Astrocyte of the cerebellum (primary cell): ENCODE data around the gene AMER3.

Source experiments
- DNase-seq: peaks from one replicate; pipeline ENCODE4 v3.0.0-alpha.2; 2011; ENCODE audit warnings: low read depth
- H3K4me3 ChIP-seq: 2 replicates; pipeline ENCODE4 v1.5.1; 2011; ENCODE audit warnings: mild to moderate bottlenecking, low read depth, low read length, moderate library complexity
- in situ Hi-C: cut with HindIII; loops from 2 replicates; pipeline ENCODE4 v1.10.0; 2017; ENCODE audit warnings: low sequenced_read_pairs
- TF ChIP-seq, protein P1 (sequence below): IDR thresholded peaks from 2 replicates; pipeline ENCODE4 v1.5.1; 2012; ENCODE audit warnings: low read length, low read depth, moderate library complexity, mild to moderate bottlenecking; ENCODE audit errors: missing control alignments

Gene AMER3

DNA sequence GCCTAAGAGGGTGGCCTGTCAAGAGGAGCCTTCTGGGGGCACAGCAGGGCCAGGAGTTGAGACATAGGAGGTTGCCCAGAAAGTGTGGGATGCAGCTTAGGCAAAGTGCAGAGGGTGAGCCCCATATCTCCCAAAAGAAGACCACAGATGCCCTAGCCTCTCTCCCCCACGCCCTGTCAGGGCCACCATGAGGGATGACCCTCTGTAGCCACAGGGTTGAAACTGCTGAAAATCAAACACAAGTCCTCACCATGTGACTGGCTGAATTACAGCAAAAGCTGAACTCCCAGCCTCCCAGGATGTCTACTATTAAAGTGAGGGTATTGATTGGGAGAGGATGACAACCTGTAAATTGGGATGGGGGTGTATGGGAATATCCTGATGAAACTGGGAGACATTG lies 44.0 kb downstream of the AMER3 start:
- in situ Hi-C loops: no loop called here
- H3K4me3 ChIP-seq: no peak overlapping the region
- DNase-seq: no peak
- TF ChIP-seq, protein P1, sequence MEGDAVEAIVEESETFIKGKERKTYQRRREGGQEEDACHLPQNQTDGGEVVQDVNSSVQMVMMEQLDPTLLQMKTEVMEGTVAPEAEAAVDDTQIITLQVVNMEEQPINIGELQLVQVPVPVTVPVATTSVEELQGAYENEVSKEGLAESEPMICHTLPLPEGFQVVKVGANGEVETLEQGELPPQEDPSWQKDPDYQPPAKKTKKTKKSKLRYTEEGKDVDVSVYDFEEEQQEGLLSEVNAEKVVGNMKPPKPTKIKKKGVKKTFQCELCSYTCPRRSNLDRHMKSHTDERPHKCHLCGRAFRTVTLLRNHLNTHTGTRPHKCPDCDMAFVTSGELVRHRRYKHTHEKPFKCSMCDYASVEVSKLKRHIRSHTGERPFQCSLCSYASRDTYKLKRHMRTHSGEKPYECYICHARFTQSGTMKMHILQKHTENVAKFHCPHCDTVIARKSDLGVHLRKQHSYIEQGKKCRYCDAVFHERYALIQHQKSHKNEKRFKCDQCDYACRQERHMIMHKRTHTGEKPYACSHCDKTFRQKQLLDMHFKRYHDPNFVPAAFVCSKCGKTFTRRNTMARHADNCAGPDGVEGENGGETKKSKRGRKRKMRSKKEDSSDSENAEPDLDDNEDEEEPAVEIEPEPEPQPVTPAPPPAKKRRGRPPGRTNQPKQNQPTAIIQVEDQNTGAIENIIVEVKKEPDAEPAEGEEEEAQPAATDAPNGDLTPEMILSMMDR: no peak

- no peak for DNase-seq
- in situ Hi-C loops: no loop called here
- TF ChIP-seq, protein P1: no peak
- H3K4me3 ChIP-seq: no peak overlapping the region
Observed at GRCh38 chr2:130805613-130806012, 50.3 kb downstream of the AMER3 start.

DNA sequence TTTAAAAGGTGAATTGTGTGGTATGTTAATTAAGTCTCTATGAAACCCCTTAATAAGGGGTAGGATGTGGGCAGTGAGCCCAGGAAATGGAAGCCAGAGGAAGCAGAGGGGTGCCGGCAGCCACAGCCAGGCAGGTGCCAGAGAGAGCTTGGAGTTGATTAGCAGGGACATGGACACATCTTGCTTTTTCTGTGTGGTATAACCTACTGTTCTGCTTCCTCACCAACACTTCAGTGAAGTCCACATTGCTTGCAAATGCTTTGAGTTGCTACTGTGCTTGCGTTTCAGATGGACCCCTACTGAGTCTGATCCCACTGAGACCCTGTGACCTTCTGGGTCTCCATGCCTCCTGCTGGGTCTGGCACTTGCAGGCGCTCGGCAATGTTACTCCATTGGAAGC lies 51.0 kb downstream of the AMER3 start:
- in situ Hi-C loops: no loop called here
- DNase-seq: no peak
- TF ChIP-seq, protein P1: no peak

DNA sequence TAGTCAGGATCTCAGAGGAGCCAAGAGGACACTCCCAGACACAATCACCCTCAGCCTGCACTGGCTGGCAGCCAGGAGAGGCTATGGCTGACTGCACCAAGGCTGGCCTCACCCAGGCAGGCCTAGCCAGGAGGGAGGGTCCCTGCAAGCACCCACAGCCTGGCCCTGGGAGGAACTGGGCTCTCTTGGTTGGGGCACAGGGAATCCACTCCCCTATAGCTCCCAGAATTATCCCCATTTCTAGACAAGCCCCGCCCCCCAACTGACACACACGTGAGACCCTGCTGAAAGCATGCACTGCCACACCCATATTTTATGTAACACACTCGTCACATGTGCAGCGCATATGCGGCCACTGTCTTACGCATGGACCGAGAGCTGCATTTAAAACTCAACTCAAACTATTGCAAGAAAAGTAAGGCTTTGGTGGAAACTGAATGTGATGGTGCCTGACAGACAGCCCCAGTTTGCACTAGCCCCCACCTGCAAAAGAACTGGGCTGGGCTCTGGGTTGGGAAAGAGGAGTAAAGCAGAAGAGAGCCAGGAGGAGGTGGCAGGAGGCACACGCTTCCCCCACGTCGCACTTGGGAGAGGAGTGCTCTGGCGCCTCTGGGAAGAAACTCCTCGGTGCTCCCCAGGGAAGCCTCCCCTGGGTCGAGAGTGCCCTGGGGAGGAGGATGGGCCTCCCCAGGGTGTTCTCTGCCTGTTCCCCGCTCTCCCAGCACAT lies 52.5 kb downstream of the AMER3 start:
- in situ Hi-C loops: no loop called here
- TF ChIP-seq, protein P1: no peak
- DNase-seq: no peak
- no peak overlapping the region for H3K4me3 ChIP-seq

More for the DNA sequence above, 51.0 kb downstream of the AMER3 start:
- no peak overlapping the region for H3K4me3 ChIP-seq

GRCh38 chr2:130808482-130809268 lies 53.3 kb downstream of the AMER3 start:
- peak; percentile 15 for DNase-seq
- TF ChIP-seq, protein P1: no peak
- no peak overlapping the region for H3K4me3 ChIP-seq
- in situ Hi-C loops: no loop called here

GRCh38 chr2:130810490-130810889 lies 55.1 kb downstream of the AMER3 start:
- no peak for DNase-seq
- in situ Hi-C loops: no loop called here
- H3K4me3 ChIP-seq: no peak overlapping the region
- TF ChIP-seq, protein P1: no peak
